Neural cell (in vitro differentiated cells): ENCODE results near the gene C2orf42. TPM values are rescaled to one million over a fixed set of nuclear protein-coding genes. Genes with fewer than 3 reads are reported as not detected.

Experiments
- H2AFZ ChIP-seq: fragments of 200-600, 300-800 bp; sonication (generic), shearing (Covaris generic); 2 replicates; pipeline ENCODE4 v1.6.0; 2014; ENCODE audit warnings: low read depth, mild to moderate bottlenecking, antibody characterized with exemption, low read length, moderate library complexity
- H3F3A ChIP-seq: fragments of 200-600 bp; shearing (Covaris generic); 2 replicates; pipeline ENCODE4 v1.6.1; 2016; ENCODE audit warnings: mild to moderate bottlenecking, moderate library complexity, mixed read lengths, antibody characterized with exemption, low read length; ENCODE audit not compliant: insufficient read depth, poor library complexity, severe bottlenecking
- H3K27ac ChIP-seq: fragments of 200-600, 300-800 bp; sonication (generic), shearing (Covaris generic); 2 replicates; pipeline ENCODE4 v1.5.1; 2014; ENCODE audit warnings: mild to moderate bottlenecking, low read length, moderate library complexity
- H3K27me3 ChIP-seq: fragments of 300-800, 200-600 bp; sonication (generic), shearing (Covaris generic); 2 replicates; pipeline ENCODE4 v1.6.0; 2014; ENCODE audit warnings: mild to moderate bottlenecking, low read depth, low read length, moderate library complexity; ENCODE audit not compliant: insufficient read depth
- H3K36me3 ChIP-seq: fragments of 300-800, 200-600 bp; sonication (generic), shearing (Covaris generic); 2 replicates; pipeline ENCODE4 v1.5.1; 2014; ENCODE audit warnings: mild to moderate bottlenecking, antibody characterized with exemption, low read length, moderate library complexity; ENCODE audit not compliant: insufficient read depth
- H3K4me2 ChIP-seq: fragments of 300-800, 200-600 bp; sonication (generic), shearing (Covaris generic); 2 replicates; pipeline ENCODE4 v1.6.0; 2014; ENCODE audit warnings: mild to moderate bottlenecking, low read length
- H3K4me3 ChIP-seq: fragments of 300-800, 200-600 bp; sonication (generic), shearing (Covaris generic); 2 replicates; pipeline ENCODE4 v1.5.1; 2014; ENCODE audit warnings: mild to moderate bottlenecking, low read length, moderate library complexity
- H3K79me2 ChIP-seq: fragments of 200-600 bp; shearing (Covaris generic); replicated peaks from 2 replicates; pipeline ENCODE4 v1.6.0; 2014; ENCODE audit warnings: mild to moderate bottlenecking, low read length, moderate library complexity; ENCODE audit not compliant: insufficient read depth
- H3K9ac ChIP-seq: fragments of 300-800, 200-600 bp; sonication (generic), shearing (Covaris generic); 2 replicates; pipeline ENCODE4 v1.6.1; 2016; ENCODE audit warnings: mild to moderate bottlenecking, low read length, mixed read lengths
- H3K9me2 ChIP-seq: fragments of 200-600 bp; shearing (Covaris generic); 2 replicates; pipeline ENCODE4 v1.6.1; 2016; ENCODE audit warnings: mild to moderate bottlenecking, low read length, mixed read lengths; ENCODE audit not compliant: insufficient read depth
- H3K9me3 ChIP-seq: fragments of 200-600, 300-800 bp; sonication (generic), shearing (Covaris generic); 2 replicates; pipeline ENCODE4 v1.6.1; 2016; ENCODE audit warnings: mild to moderate bottlenecking, mixed run types, low read length, moderate library complexity, mixed read lengths
- H4K20me1 ChIP-seq: fragments of 200-600 bp; shearing (Covaris generic); 2 replicates; pipeline ENCODE4 v1.6.1; 2016; ENCODE audit warnings: mild to moderate bottlenecking, mixed run types; ENCODE audit not compliant: insufficient read depth
- EP300 ChIP-seq: fragments of 450-650 bp; conservative IDR thresholded peaks from 2 replicates; pipeline ENCODE4 v1.6.1; 2014; ENCODE audit warnings: antibody characterized with exemption, mild to moderate bottlenecking, moderate library complexity; ENCODE audit not compliant: poor library complexity, severe bottlenecking
- EZH2 ChIP-seq: fragments of 200-600, 300-800 bp; shearing (Covaris generic), sonication (generic); IDR thresholded peaks from 2 replicates; pipeline ENCODE4 v1.6.1; 2014; ENCODE audit warnings: antibody characterized with exemption, low read length, borderline replicate concordance, mild to moderate bottlenecking; ENCODE audit not compliant: insufficient read depth, poor library complexity, severe bottlenecking
- MXI1 ChIP-seq: fragments of 450-650 bp; conservative IDR thresholded peaks from 2 replicates; pipeline ENCODE4 v1.6.1; 2014; ENCODE audit warnings: antibody characterized with exemption, mild to moderate bottlenecking; ENCODE audit not compliant: poor library complexity, severe bottlenecking
- POLR2AphosphoS5 ChIP-seq: IDR thresholded peaks from 2 replicates; pipeline ENCODE4 v1.6.1; 2012
- RAD21 ChIP-seq: fragments of 450-650 bp; conservative IDR thresholded peaks from 2 replicates; pipeline ENCODE4 v1.6.1; 2014; ENCODE audit warnings: antibody characterized with exemption, mild to moderate bottlenecking, moderate library complexity
- REST ChIP-seq: IDR thresholded peaks from 2 replicates; pipeline ENCODE4 v1.6.1; 2012; ENCODE audit warnings: borderline replicate concordance
- SMC3 ChIP-seq: fragments of 450-650 bp; conservative IDR thresholded peaks from 2 replicates; pipeline ENCODE4 v1.6.1; 2014; ENCODE audit warnings: antibody characterized with exemption, mild to moderate bottlenecking, moderate library complexity; ENCODE audit not compliant: poor library complexity
- TAF1 ChIP-seq: IDR thresholded peaks from 2 replicates; pipeline ENCODE4 v1.6.1; 2012; ENCODE audit warnings: low read depth
- polyA plus RNA-seq: library from polyadenylated mRNA; depleted of rRNA; stranded (reverse); fragments of >200 nt; gene quantifications from 2 replicates; pipeline ENCODE4 v1.2.3, GENCODE V29; 2014
- TF ChIP-seq, protein P1 (sequence below): fragments of 450-650 bp; IDR thresholded peaks from 2 replicates; pipeline ENCODE4 v1.5.1; 2014; ENCODE audit warnings: antibody characterized with exemption, mild to moderate bottlenecking, moderate library complexity; ENCODE audit not compliant: poor library complexity, severe bottlenecking

The C2orf42 gene
- polyA plus RNA-seq, 1 donor from 2014 or later: 14.4 TPM

- Histone ChIP-seq H3K27me3 (no peaks in the 10 kb centered on the region), H4K20me1 (no peaks in the 10 kb centered on the region), H3K36me3 (no peaks in the 10 kb centered on the region), H3K9ac (no peak overlapping the region), H2AFZ (no peak overlapping the region), H3K4me2 (no peak overlapping the region), H3K9me3 (no peaks in the 10 kb centered on the region), H3K9me2 (no peaks in the 10 kb centered on the region), H3K4me3 (no peak overlapping the region), H3K79me2 (no peaks in the 10 kb centered on the region), H3F3A (no peaks in the 10 kb centered on the region), H3K27ac (no peak overlapping the region)
- TF ChIP-seq MXI1 (no peak), REST (no peak), POLR2AphosphoS5 (no peak), RAD21 (no peak), EZH2 (no peak), EP300 (no peak), SMC3 (no peak), TAF1 (no peak)
- TF ChIP-seq, protein P1, sequence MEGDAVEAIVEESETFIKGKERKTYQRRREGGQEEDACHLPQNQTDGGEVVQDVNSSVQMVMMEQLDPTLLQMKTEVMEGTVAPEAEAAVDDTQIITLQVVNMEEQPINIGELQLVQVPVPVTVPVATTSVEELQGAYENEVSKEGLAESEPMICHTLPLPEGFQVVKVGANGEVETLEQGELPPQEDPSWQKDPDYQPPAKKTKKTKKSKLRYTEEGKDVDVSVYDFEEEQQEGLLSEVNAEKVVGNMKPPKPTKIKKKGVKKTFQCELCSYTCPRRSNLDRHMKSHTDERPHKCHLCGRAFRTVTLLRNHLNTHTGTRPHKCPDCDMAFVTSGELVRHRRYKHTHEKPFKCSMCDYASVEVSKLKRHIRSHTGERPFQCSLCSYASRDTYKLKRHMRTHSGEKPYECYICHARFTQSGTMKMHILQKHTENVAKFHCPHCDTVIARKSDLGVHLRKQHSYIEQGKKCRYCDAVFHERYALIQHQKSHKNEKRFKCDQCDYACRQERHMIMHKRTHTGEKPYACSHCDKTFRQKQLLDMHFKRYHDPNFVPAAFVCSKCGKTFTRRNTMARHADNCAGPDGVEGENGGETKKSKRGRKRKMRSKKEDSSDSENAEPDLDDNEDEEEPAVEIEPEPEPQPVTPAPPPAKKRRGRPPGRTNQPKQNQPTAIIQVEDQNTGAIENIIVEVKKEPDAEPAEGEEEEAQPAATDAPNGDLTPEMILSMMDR: no peak
Measured at GRCh38 chr2:70204452-70204851, 13.6 kb upstream of the C2orf42 start.

- no peaks in the 10 kb centered on the region for H3K79me2 ChIP-seq
- H3K9me3 ChIP-seq: no peaks in the 10 kb centered on the region
- no peaks in the 10 kb centered on the region for H4K20me1 ChIP-seq
- H3K9ac ChIP-seq: no peak overlapping the region
- no peak overlapping the region for H2AFZ ChIP-seq
- no peaks in the 10 kb centered on the region for H3K9me2 ChIP-seq
- H3K27me3 ChIP-seq: no peaks in the 10 kb centered on the region
- H3K36me3 ChIP-seq: no peaks in the 10 kb centered on the region
- no peak overlapping the region for H3K4me3 ChIP-seq
- H3K4me2 ChIP-seq: no peak overlapping the region
- H3K27ac ChIP-seq: no peak overlapping the region
- no peak for TF ChIP-seq EP300
- no peak for TF ChIP-seq POLR2AphosphoS5
- TF ChIP-seq EZH2: no peak
- TF ChIP-seq REST: no peak
- no peak for TF ChIP-seq SMC3
- TF ChIP-seq TAF1: no peak
- no peak for TF ChIP-seq RAD21
- TF ChIP-seq, protein P1: no peak
- TF ChIP-seq MXI1: no peak
- no peaks in the 10 kb centered on the region for H3F3A ChIP-seq
Measured at GRCh38 chr2:70203086-70203485, 12.3 kb upstream of the C2orf42 start.
